MV-4-11 (cell line): ENCODE measurements around the gene BEX4.
"Not testable (repeated sequence)": the region's sequence is repeated elsewhere in the genome, so short reads cannot be mapped to it uniquely, and the experiment has no call there.

Experiments
- DNase-seq: peaks from one replicate; lab custom pipeline; 2025; lab: John Stamatoyannopoulos, UW

Gene BEX4

GRCh38 chrX:103214870-103215424, at the start of gene BEX4:
Gene BEX4 (plus strand): TSS chrX:103215108. CDS start chrX:103216154, 1,046 bp downstream.
- DNase-seq, result no peak

DNA sequence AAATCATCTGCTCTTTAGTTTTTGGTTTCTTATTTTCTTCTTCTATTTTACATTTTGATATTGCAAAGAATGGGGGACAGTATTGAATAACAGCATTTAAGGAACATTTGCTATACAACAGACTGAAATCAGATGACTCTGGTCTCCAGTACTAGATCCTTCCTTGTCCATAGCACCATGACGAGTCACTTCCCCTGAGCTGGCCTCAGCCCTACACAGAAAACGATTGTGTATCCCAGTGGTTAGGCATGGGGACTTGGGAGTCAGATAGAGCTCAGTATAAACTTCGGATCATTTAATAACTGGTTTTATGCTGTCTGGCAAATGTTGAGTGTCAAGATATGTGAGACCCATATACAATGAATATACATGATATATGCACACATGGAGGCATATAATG, 44.7 kb upstream of the BEX4 start:
- no peak for DNase-seq

DNA sequence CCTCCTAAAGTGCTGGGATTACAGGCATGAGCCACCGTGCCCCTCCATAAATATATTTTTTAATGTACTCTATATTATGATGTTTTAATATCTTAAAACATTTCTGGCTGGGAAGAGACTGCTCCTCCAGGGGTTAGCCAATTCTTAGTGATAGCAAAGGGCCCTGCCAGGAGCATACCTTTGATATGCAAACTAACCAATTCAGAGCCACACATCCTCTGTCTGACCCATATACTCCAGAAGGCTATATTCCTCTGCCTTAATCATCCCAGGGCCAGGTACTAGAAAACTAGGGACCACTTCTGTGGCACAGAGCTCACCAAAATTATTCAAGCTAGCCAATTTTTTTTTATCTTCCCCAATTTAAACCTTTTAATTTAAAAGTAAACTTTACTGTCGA, 43.6 kb upstream of the BEX4 start:
- DNase-seq, result no peak

DNA sequence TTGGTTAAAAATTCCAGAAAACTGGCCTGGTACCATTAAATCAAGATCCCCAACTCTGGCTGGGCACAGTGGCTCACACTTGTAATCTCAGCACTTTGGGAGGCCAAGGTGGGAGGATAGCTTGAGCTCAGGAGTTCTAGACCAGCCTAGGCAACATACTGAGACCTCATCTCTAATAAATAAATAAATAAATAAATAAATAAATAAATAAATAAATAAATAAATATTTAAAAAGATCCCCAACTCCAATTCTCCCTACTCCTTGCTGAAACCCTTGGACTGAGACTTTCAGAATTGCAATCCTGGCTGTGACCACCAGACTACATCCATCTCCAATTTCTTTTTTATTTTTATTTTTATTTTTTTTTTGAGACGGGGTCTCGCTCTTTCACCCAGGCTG, 39.7 kb upstream of the BEX4 start:
- not testable (repeated sequence) for DNase-seq

- DNase-seq, result peak; percentile 28
These were observed 38.8 kb upstream of the BEX4 start for GRCh38 chrX:103175944-103176753.

DNA sequence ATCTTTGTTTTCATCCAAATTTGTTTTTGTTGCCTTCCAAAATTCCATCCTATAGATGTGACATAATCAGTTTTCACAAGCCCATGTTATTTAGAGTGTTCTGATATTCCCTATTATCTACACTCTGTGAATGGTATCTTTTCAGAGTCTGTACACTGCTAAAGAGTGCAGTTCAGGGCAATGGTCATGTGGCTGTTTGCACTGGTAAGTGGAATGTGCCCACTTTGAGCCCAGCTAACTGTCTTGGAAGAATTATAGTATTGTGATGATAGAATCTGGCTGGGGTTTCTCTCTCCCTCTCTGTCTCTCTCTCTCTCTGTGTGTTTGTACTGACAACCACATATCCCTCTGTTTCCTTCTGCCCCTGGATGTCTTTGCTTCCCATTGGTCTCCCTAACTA, 37.4 kb upstream of the BEX4 start:
- DNase-seq, result no peak

DNA sequence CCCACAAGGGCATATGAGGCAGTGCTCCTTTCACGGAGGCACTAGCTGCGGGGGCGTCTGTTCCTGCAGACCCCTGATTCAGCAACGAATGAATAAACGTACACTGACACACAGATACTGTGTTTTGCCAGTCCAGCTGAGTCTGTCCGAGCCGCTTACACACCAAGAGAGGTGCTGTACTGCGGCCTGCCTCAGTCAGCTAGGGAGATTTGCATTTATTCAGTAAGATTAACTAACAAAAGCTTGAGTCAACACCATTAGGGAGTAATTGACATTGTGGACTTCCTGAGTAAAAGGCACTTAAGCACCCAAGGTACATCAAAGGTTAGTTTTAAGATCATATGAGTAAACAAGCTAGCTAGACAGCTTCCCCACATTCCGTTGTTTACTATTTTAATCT, 31.0 kb upstream of the BEX4 start:
- no peak for DNase-seq

- no peak for DNase-seq
These were observed 26.9 kb upstream of the BEX4 start for GRCh38 chrX:103187953-103188475.

GRCh38 chrX:103197721-103198306, 17.1 kb upstream of the BEX4 start:
- DNase-seq, result no peak

DNA sequence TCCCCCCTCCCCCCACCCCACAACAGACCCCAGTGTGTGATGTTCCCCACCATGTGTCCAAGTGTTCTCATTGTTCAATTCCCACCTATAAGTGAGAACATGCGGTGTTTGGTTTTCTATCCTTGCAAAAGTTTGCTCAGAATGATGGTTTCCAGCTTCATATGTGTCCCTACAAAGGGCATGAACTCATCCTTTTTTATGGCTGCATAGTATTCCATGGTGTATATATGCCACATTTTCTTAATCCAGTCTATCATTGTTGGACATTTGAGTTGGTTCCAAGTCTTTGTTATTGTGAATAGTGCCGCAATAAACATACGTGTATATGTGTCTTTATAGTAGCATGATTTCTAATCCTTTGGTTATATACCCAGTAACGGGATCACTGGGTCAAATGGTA, 16.2 kb upstream of the BEX4 start:
- not testable (repeated sequence) for DNase-seq

DNA sequence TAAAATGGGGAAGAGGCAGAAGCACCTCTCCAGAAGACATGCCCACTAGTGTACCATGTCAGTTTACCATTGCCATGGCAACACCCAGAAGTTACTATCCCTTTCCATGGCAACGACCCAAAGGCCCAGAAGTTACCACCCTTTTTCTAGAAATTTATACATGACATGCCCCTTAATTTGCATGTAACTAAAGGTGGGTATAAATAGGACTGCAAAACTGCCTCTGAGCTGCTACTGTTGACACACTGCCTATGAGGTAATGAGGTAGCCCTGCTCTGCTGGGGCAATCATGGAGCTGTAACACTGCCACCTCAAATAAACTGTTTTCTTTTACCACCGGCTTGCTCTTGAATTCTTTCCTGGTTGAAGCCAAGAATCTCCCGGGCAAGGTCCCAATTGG, 13.9 kb upstream of the BEX4 start:
- no peak for DNase-seq

- no peak for DNase-seq
These were observed 4.9 kb upstream of the BEX4 start for GRCh38 chrX:103210056-103210455.

DNA sequence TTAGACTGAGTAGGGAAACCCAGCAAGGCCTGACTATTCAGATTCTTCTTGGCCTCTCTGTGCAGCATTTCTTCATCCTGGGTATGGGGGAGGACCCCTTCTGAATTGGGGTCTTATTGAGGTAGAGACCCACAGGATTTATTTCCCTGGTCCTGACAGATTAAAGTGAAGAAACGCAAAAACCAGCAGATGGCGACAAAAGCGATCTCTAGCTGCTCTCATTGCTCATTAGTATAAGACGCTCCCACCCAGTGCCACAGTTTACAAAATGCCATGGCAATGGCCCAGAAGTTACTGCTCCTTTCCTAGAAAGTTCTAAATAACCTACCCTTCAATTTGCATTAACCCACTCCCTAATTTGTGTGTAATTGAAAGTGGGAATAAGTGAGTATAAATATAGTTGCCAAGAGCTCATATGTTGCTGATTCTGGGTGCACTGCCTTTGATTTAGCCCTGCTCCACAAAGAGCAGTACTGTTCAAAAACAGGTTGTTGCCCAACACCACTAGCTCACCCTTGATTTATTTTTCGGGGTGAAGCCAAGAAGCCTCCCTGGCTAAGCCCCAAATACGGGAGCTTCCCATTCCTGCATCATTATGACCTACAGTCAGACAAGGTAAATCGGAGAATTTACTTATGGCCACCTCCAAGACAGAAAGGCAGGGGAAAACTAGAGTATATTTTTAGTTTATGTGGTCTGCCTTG, 3.7 kb upstream of the BEX4 start:
- DNase-seq, result peak; percentile 0

- no peak for DNase-seq
These were observed 2.0 kb upstream of the BEX4 start for GRCh38 chrX:103212749-103213457.

DNA sequence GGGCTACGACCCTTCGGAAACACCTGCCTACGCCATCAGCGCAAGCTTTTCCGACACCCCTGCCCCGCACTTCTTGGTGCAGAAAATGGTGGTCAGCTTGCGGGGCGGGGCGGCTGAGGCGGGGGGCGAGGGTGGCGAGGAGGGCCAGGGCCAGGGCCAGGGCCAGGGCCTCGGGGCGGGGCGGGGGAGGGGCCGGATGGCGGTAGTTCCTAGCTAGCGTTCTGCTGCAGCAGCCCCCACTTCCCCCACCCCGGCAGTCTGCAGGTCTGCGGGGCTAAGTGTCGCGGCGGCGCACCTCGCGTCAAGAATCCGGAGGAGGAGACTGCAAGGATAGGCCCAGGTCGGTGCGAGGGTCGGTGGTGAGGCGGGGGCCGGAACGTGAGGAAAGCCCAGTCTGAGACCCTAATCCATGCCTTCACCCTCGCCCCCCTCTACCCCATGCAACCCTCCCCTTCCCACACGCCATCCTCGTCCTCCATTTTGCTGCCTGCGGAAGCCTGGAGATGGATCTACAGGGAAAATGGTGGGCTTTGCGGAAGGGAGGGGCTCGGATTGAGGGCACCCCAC, 600 bp downstream of the BEX4 start:
- no peak for DNase-seq

DNA sequence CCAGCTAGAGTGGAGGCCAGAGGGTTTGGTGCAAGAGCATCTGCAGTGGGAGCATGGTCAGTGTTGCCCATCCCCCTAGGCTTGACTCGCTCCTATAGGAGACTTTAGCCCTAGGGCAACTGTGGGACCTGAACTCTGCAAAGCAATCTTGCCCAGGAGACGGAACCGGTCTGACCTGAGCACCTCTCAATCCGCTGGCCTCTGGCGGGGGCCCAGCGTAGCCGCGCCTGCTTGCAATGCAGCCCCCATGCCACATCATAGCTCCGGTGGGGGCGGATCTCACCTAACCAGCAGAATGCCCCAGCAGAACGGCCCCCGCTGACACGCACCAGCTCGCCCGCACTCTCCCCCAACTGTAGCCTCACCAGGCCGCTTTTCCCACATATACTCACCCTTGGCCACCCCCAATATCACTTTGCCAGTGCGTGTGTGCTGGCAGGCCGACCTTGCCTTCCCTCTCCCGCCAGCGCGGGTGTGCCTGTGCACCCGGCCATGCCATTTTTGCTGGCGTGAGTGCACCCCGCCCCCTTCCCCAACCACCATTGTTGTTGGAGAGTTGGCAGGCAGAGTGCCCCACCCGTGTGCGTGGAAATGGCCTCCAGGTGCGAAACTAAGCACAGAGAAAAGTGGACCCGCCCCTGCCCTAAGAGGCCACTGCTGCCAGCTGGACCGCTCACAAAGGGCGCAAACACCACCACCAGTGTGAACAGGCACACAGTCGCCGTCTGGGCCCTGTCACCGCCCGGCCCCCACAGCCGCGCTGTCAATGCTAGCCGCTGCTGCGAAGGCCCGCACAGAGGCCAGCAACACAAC, 5.8 kb downstream of the BEX4 start:
- DNase-seq, result no peak

DNA sequence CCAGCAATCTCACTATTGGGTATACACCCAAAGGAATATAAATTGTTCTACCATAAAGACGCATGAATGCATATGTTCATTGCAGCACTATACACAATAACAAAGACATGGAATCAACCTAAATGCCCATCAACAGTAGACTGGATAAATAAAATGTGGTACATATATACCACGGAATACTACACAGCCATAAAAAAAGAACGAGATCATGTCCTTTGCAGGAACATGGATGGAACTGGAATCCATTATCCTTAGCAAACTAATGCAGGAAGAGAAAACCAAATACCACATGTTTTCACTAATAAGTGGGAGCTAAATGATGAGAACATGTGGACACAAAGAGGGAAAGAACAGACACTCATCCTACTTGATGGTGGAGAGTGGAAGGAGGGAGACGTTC, 11.0 kb downstream of the BEX4 start:
- not testable (repeated sequence) for DNase-seq

DNA sequence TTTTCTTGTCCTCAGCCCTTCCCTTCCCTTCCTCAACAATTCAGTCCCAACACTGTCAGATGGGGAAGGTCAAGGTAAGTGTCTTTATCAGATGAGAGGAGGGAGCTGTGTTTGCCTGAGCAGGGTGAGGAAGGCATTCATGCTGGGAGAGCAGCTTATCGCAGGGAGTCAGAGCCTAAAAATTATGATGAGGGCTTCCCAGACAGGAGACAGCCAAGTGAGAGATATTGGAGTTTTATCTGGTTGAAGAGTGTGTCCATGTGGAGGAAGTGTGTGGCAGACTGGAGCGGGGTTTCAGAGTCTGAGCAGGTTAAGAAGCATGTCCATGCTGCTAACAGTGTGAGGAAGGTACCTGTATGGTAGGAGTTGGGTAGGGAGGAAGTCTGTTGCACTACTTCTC, 18.4 kb downstream of the BEX4 start:
- no peak for DNase-seq

GRCh38 chrX:103234869-103235268, 20.0 kb downstream of the BEX4 start:
- DNase-seq, result no peak

- DNase-seq, result not testable (repeated sequence)
These were observed 20.7 kb downstream of the BEX4 start for GRCh38 chrX:103235608-103236007.

DNA sequence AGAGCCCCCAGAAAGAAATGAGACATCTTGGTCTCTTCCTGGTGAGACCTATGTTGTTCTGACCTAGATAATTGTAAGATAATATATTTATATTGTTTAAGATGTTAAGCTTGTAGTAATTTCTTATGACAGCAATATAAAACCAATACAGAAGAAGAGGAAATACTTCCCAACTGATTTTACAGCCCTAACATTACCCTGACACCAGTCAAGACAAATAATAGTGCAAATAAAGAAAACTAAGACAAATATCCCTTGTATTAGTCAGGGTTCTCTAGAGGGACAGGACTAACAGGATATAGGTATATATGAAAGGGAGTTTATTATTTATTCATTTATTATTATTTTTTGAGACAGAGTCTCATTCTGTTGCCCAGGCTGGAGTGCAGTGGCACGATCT, 21.4 kb downstream of the BEX4 start:
- no peak for DNase-seq
